Measurements from ENCODE around the gene TICAM1. TPM values are rescaled to one million over a fixed set of nuclear protein-coding genes. Genes with fewer than 3 reads are reported as not detected.
"Not testable (repeated sequence)": the region's sequence is repeated elsewhere in the genome, so short reads cannot be mapped to it uniquely, and the experiment has no call there.

TICAM1 gene
- total RNA-seq, 1 experiment from 2014 or later, result 9.9 TPM

DNA sequence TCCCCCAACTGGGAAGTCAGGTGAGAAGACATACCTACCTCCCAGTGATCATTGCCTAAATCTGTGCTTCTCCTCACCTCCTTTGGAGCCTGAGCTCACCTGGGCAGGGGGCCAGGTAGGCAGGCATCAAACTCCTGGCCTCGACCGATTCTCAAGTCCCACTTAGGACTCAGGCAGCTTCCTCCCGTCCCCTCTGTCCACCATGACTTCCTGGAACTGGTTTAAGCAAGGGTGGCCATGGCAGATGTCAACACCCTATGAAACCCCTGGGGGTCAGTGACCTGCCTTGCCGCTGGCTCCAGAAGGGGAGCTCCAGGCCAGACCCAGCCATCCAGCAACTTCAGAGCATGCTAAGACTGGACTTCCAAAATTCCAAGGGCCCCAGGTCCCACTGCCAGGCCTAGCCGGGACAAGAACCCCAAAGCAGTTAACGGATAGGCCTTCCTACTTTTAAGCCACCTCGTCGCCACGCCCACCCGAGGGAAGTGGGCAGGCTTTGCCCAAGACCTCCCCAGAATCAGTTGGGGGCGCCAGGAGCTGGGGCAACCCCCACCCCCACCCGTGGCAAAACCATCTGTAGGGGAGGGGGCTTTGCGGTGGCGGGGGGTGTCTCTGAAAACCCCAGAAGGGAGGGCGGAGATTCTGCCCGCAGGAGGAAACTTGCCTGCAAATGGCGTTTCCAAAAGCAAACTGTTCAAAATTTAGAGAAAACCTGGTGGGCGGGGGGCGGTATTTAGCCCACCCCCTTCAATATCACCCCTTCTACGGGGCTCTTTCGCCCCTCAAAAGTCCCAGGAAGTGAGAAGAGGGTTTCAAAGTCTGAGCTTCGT lies 35.3 kb upstream of the TICAM1 start:
- Histone ChIP-seq H3K4me2 (peak overlapping the region; percentile 77), H3K27me3 (ENCODE audit: insufficient read depth, low read depth) (no peaks in the 10 kb centered on the region), H3F3A (ENCODE audit: insufficient read depth, low read depth) (peaks cover 26% of the 10 kb centered on the region; the same call in 1 of the 2 replicates), H4K20me1 (ENCODE audit: insufficient read depth) (no peaks in the 10 kb centered on the region), H3K36me3 (ENCODE audit: low read depth) (no peaks in the 10 kb centered on the region), H3K79me2 (ENCODE audit: low read depth) (peaks cover 17% of the 10 kb centered on the region), H3K9me3 (ENCODE audit: insufficient read depth, low read depth) (no peaks in the 10 kb centered on the region), H3K27ac (no peak overlapping the region), H3K9me2 (ENCODE audit: insufficient read depth) (no peaks in the 10 kb centered on the region), H3K4me3 (peak overlapping the region; percentile 89), H3K4me1 (replicated peaks; ENCODE audit: insufficient read depth) (peaks cover 26% of the 10 kb centered on the region), H2AFZ (peak overlapping the region; percentile 74)
- intact Hi-C loops (cut with micrococcal nuclease; ENCODE audit: unreplicated experiment), result loop anchor here (2.0 kb wide), 1 partner anchor 54 kb away; no protein-coding TSS in a partner anchor
- BruUV-seq (replicated peaks), result TSS peak; percentile 68
- TF ChIP-seq EZH2 (IDR thresholded peaks at IDR 0.05; ENCODE audit: low read depth), result no peak
- TF ChIP-seq, protein P1, sequence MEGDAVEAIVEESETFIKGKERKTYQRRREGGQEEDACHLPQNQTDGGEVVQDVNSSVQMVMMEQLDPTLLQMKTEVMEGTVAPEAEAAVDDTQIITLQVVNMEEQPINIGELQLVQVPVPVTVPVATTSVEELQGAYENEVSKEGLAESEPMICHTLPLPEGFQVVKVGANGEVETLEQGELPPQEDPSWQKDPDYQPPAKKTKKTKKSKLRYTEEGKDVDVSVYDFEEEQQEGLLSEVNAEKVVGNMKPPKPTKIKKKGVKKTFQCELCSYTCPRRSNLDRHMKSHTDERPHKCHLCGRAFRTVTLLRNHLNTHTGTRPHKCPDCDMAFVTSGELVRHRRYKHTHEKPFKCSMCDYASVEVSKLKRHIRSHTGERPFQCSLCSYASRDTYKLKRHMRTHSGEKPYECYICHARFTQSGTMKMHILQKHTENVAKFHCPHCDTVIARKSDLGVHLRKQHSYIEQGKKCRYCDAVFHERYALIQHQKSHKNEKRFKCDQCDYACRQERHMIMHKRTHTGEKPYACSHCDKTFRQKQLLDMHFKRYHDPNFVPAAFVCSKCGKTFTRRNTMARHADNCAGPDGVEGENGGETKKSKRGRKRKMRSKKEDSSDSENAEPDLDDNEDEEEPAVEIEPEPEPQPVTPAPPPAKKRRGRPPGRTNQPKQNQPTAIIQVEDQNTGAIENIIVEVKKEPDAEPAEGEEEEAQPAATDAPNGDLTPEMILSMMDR (conservative IDR thresholded peaks at IDR 0.05), result no peak
- POLR2A ChIA-PET (ENCODE audit: unreplicated experiment), result interaction anchor here (0.6 to 0.7 kb wide), 2 partner anchors 37 to 39 kb away, joined by 3 to 23 read pairs; no protein-coding TSS in a partner anchor
- CTCF ChIA-PET, result interaction anchor here (0.7 to 0.8 kb wide), 2 partner anchors 45 to 164 kb away, joined by 3 to 6 read pairs; no protein-coding TSS in a partner anchor
- DNase-seq, result peak in 1 of 2 experiments; percentile 35

DNA sequence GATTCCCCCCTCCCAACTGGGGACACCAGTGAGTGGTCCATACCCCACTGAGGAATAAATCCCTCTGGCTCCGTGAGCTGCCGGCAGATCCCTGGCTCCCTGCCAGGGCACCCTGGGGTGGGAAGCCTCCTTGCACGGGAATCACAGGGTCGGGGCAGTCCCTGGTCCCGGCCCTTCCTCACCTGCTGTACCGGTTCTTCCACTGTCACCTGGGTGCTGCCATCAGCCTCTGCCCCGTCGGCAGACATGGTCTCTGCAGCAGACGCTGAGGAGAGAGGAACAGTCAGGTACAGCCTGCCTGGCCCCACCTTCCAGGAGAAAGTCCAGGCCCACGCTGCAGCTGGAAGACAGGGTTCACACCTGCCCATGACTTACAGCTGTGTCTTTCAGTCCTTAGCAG lies 29.6 kb upstream of the TICAM1 start:
- H3K79me2 ChIP-seq (ENCODE audit: low read depth), result peaks cover 5% of the 10 kb centered on the region
- H3K4me2 ChIP-seq, result peak overlapping the region; percentile 49; the same call in 1 of the 2 replicates
- ChIA-PET POLR2A (ENCODE audit: unreplicated experiment) (interaction anchor here (0.6 kb wide), 1 partner anchor 652 kb away, joined by 5 read pairs; no protein-coding TSS in a partner anchor), CTCF (interaction anchor here (0.6 kb wide), 1 partner anchor 9 kb away, joined by 4 read pairs; no protein-coding TSS in a partner anchor)
- no peaks in the 10 kb centered on the region for H3K27me3 ChIP-seq (ENCODE audit: insufficient read depth, low read depth)
- peaks cover 8% of the 10 kb centered on the region; the same call in 1 of the 2 replicates for H3F3A ChIP-seq (ENCODE audit: insufficient read depth, low read depth)
- H3K27ac ChIP-seq, result no peak overlapping the region
- H4K20me1 ChIP-seq (ENCODE audit: insufficient read depth), result peaks cover 4% of the 10 kb centered on the region; the same call in 1 of the 2 replicates
- H3K36me3 ChIP-seq (ENCODE audit: low read depth), result no peaks in the 10 kb centered on the region
- H3K9me3 ChIP-seq (ENCODE audit: insufficient read depth, low read depth), result no peaks in the 10 kb centered on the region
- H3K4me1 ChIP-seq (replicated peaks; ENCODE audit: insufficient read depth), result peaks cover 20% of the 10 kb centered on the region; the same call in 1 of the 2 replicates
- H2AFZ ChIP-seq, result no peak overlapping the region
- H3K4me3 ChIP-seq, result no peak overlapping the region
- intact Hi-C loops (cut with micrococcal nuclease; ENCODE audit: unreplicated experiment), result no loop called here
- DNase-seq, result peak; percentile 58 to 83
- no peaks in the 10 kb centered on the region for H3K9me2 ChIP-seq (ENCODE audit: insufficient read depth)
- TF ChIP-seq, protein P1 (conservative IDR thresholded peaks at IDR 0.05), result no peak
- TF ChIP-seq EZH2 (IDR thresholded peaks at IDR 0.05; ENCODE audit: low read depth), result no peak
- BruUV-seq (replicated peaks), result no TSS peak

DNA sequence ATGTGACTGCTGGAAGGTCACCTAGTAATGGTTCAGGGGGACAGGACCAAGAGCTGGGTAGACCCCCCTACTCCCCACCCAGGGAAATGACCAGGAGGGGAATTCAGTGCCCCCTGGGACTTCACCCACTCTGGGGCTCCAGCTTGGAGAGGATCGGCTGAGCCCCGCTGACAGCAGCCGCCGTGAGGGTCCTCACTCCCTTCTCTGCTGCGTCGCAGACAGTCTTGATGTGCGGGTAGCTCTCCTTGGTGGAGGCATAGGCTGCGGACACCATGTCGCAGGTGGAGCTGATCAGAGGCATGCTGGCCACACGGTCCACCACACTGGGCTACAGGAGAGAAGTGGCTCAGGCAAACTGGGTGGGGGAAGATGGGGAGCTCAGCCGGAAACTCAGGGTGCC lies 28.2 kb upstream of the TICAM1 start:
- intact Hi-C loops (cut with micrococcal nuclease; ENCODE audit: unreplicated experiment), result no loop called here
- no peak overlapping the region for H3K4me3 ChIP-seq
- peaks cover 2% of the 10 kb centered on the region; the same call in 1 of the 2 replicates for H3K79me2 ChIP-seq (ENCODE audit: low read depth)
- H3K36me3 ChIP-seq (ENCODE audit: low read depth), result no peaks in the 10 kb centered on the region
- peaks cover 4% of the 10 kb centered on the region; the same call in 1 of the 2 replicates for H4K20me1 ChIP-seq (ENCODE audit: insufficient read depth)
- H3K9me2 ChIP-seq (ENCODE audit: insufficient read depth), result no peaks in the 10 kb centered on the region
- no peaks in the 10 kb centered on the region for H3K9me3 ChIP-seq (ENCODE audit: insufficient read depth, low read depth)
- TF ChIP-seq EZH2 (IDR thresholded peaks at IDR 0.05; ENCODE audit: low read depth), result no peak
- TF ChIP-seq, protein P1 (conservative IDR thresholded peaks at IDR 0.05), result no peak
- H3K4me2 ChIP-seq, result no peak overlapping the region
- no peak overlapping the region for H2AFZ ChIP-seq
- ChIA-PET POLR2A (ENCODE audit: unreplicated experiment) (no interaction called here), CTCF (no interaction called here)
- no peak overlapping the region for H3K27ac ChIP-seq
- H3F3A ChIP-seq (ENCODE audit: insufficient read depth, low read depth), result peaks cover 8% of the 10 kb centered on the region; the same call in 1 of the 2 replicates
- BruUV-seq (replicated peaks), result no TSS peak
- peaks cover 20% of the 10 kb centered on the region; the same call in 1 of the 2 replicates for H3K4me1 ChIP-seq (replicated peaks; ENCODE audit: insufficient read depth)
- DNase-seq, result no peak
- no peaks in the 10 kb centered on the region for H3K27me3 ChIP-seq (ENCODE audit: insufficient read depth, low read depth)

DNA sequence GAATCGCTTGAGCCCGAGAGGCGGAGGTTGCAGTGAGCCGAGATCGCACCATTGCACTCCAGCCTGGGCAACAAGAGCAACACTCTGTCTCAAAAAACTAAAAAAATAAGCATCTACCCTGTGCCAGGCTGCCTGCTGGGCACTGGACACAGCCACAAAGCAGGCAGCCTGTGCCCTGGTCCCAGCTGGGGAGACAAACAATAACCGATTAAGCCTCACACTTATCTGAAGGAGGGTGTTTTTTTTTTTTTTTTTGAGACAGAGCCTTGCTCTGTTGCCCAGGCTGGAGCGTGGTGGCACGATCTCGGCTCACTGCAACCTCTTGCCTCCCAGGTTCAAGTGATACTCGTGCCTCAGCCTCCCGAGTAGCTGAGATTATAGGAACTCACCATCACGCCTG lies 25.0 kb upstream of the TICAM1 start:
- H3F3A ChIP-seq (ENCODE audit: insufficient read depth, low read depth); H3K9me3 ChIP-seq (ENCODE audit: insufficient read depth, low read depth); CTCF ChIA-PET; DNase-seq; intact Hi-C loops (cut with micrococcal nuclease; ENCODE audit: unreplicated experiment); H4K20me1 ChIP-seq (ENCODE audit: insufficient read depth); H2AFZ ChIP-seq; H3K36me3 ChIP-seq (ENCODE audit: low read depth); H3K9me2 ChIP-seq (ENCODE audit: insufficient read depth); H3K27me3 ChIP-seq (ENCODE audit: insufficient read depth, low read depth); BruUV-seq (replicated peaks); H3K4me1 ChIP-seq (replicated peaks; ENCODE audit: insufficient read depth); H3K4me2 ChIP-seq; H3K27ac ChIP-seq; H3K4me3 ChIP-seq; H3K79me2 ChIP-seq (ENCODE audit: low read depth): not testable (repeated sequence)
- POLR2A ChIA-PET (ENCODE audit: unreplicated experiment), result interaction anchor here (0.7 kb wide), 1 partner anchor 143 kb away, joined by 3 read pairs; no protein-coding TSS in a partner anchor

DNA sequence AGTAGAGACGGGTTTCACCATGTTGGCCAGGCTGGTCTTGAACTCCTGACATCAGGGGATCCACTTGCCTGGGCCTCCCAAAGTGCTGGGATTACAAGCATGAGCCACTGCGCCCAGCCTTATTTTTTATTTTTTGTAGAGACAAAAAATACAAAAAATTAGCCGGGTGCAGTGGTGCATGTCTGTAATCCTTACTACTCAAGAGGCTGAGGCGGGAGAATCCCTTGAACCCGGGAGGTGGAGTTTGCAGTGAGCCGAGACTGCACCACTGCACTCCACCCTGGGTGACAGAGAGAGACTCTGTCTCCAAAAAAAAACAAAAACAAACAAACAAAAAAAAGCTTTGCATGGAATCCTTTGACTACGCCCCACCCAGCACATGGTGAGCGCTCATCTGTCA lies 22.0 kb upstream of the TICAM1 start:
- H3K9me2 ChIP-seq (ENCODE audit: insufficient read depth); intact Hi-C loops (cut with micrococcal nuclease; ENCODE audit: unreplicated experiment); H3K4me1 ChIP-seq (replicated peaks; ENCODE audit: insufficient read depth); BruUV-seq (replicated peaks); CTCF ChIA-PET; H4K20me1 ChIP-seq (ENCODE audit: insufficient read depth); H3K36me3 ChIP-seq (ENCODE audit: low read depth); POLR2A ChIA-PET (ENCODE audit: unreplicated experiment); H3F3A ChIP-seq (ENCODE audit: insufficient read depth, low read depth); H3K4me3 ChIP-seq; DNase-seq; H3K4me2 ChIP-seq; H3K27ac ChIP-seq; H2AFZ ChIP-seq; H3K79me2 ChIP-seq (ENCODE audit: low read depth); H3K9me3 ChIP-seq (ENCODE audit: insufficient read depth, low read depth); H3K27me3 ChIP-seq (ENCODE audit: insufficient read depth, low read depth): not testable (repeated sequence)

Measured in PC-9 (cell line).